ENCODE data around the gene TLR8. TPM values are rescaled to one million over a fixed set of nuclear protein-coding genes. Genes with fewer than 3 reads are reported as not detected.
"Not testable (repeated sequence)": the region's sequence is repeated elsewhere in the genome, so short reads cannot be mapped to it uniquely, and the experiment has no call there.

The TLR8 gene
- total RNA-seq, 2 experiments from 2014 or later, result 0.11 to 0.17 TPM

DNA sequence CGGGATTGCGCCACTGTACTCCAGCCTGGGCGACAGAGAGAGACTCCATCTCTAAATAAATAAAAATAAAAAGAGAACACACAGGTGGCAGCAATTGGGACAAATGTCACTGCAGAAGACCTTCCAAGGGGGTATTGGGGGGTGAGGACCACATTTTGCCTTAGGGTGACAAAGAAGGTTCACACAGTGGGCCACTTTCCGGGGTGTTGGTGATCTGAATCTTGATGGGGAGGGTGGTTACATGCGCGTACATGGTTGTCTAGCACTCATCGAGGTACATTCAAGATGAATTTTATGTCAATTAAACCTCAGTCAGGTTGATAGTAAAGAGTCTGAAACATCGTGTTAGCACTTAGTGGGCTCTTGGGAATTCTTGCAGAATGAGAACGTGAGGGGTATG, 48.0 kb downstream of the TLR8 start:
- no peaks in the 10 kb centered on the region for H3K36me3 Mint-ChIP-seq
- H3K27ac Mint-ChIP-seq, result peak overlapping the region; percentile 95
- no peaks in the 10 kb centered on the region for H3K9me3 Mint-ChIP-seq
- ATAC-seq (ENCODE audit: low read depth), result no peak
- H3K4me1 Mint-ChIP-seq, result peaks cover 53% of the 10 kb centered on the region
- POLR2A ChIA-PET, result interaction anchor here (0.6 to 16.4 kb wide), 9 partner anchors 18 to 137 kb away, joined by 3 to 942 read pairs (median 11); partner anchors contain the start of gene TMSB4X
- no peaks in the 10 kb centered on the region for H3K27me3 Mint-ChIP-seq
- peak overlapping the region; percentile 97 for H3K4me3 Mint-ChIP-seq
- no peak for DNase-seq

GRCh38 chrX:12954981-12955380, 48.6 kb downstream of the TLR8 start:
- POLR2A ChIA-PET, result interaction anchor here (0.9 to 16.4 kb wide), 8 partner anchors 18 to 137 kb away, joined by 3 to 942 read pairs (median 22); partner anchors contain the start of gene TMSB4X

DNA sequence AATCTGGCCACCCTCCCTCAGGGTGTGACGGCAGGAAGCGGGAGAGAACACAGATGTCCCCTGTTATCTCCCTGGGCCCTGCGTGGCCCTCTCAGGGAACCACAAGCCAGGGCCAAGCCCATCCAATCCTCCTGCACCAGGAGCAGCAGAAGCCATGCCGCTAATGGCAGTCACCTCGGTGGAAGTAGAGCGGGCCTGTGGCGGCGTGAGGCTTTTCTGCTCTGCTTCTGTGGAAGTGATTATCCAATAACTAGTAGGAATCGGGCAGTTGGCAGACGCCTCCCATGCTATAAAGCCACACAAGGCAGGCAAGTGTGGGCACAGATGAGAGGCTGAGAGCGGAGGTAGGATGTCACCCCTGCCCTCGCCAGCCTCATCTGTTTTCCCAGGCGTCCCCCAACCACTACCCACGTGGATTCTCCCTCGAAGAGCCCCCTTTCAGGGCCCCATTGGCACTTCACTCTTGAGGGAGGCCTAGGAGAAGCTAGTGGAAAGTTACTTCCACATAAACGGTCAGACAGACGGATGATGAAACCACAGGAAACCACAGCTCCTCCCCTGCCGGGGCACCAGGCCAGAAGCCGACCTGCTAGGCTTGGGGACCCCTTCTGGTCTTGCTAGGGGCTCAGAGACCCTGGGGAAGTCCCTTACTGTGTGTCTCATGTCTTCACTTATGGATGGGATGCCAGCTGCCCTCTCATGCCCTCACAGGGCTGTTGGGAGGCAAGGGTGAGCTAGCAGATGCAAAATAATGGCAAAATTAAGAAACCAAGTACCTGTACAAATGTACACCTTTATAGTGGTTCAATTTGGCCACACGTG, 49.7 kb downstream of the TLR8 start:
- peak; percentile 25 for ATAC-seq (ENCODE audit: low read depth)
- peak overlapping the region; percentile 97 for H3K4me3 Mint-ChIP-seq
- POLR2A ChIA-PET, result interaction anchor here (1.5 to 16.4 kb wide), 7 partner anchors 9 to 136 kb away, joined by 4 to 942 read pairs (median 26); partner anchors contain the start of gene TMSB4X
- peak; percentile 71 for DNase-seq
- H3K9me3 Mint-ChIP-seq, result no peaks in the 10 kb centered on the region
- peaks cover 56% of the 10 kb centered on the region for H3K4me1 Mint-ChIP-seq
- no peaks in the 10 kb centered on the region for H3K27me3 Mint-ChIP-seq
- H3K27ac Mint-ChIP-seq, result peak overlapping the region; percentile 97
- no peaks in the 10 kb centered on the region for H3K36me3 Mint-ChIP-seq

More at GRCh38 chrX:12954981-12955380, 48.6 kb downstream of the TLR8 start:
- H3K4me1 Mint-ChIP-seq, result peaks cover 53% of the 10 kb centered on the region
- H3K27me3 Mint-ChIP-seq, result no peaks in the 10 kb centered on the region
- no peaks in the 10 kb centered on the region for H3K36me3 Mint-ChIP-seq
- ATAC-seq (ENCODE audit: low read depth), result no peak
- no peaks in the 10 kb centered on the region for H3K9me3 Mint-ChIP-seq
- DNase-seq, result no peak
- H3K4me3 Mint-ChIP-seq, result peak overlapping the region; percentile 97
- H3K27ac Mint-ChIP-seq, result peak overlapping the region; percentile 95

DNA sequence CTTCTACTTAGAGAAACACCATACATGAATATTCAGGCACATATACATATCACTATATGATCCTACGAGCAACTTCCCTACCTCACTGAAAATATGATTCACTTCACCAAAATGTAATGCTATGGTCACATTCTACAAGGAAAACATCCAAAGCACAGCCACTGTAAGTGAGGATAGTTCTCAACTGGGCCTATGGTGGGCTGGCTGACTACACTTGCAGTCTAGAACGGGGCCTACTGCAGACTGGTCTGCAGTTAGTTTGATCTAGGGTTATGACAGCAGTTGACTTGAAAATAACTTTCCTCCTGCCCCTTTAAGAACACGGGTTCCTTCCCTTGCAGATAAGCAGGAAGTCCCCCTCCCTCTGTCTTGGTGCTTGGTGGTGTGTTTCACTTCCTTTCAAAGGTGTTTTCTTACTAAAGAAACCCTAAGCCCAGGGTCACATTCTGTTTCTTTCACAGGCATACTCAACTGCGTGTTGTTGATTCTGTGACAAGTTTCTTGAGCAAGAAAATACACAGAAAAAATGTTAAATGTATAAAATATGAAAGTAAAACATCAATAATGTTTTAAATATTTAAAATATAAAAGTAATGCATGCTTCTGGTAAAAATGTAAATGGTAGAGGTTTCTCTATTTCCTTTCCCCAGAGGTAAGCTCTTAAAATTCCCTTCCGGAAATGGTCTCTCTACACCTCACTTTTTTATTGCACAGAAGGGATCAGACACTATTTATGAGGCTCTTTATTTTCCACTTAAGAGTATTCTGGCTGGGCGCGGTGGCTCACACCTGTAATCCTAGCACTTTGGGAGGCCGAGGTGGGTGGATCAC, 50.5 kb downstream of the TLR8 start:
- no peaks in the 10 kb centered on the region for H3K27me3 Mint-ChIP-seq
- H3K4me3 Mint-ChIP-seq, result peak overlapping the region; percentile 97
- peaks cover 62% of the 10 kb centered on the region for H3K4me1 Mint-ChIP-seq
- POLR2A ChIA-PET, result interaction anchor here (1.3 to 16.4 kb wide), 10 partner anchors 10 to 135 kb away, joined by 3 to 942 read pairs (median 14); partner anchors contain the start of gene TMSB4X
- H3K36me3 Mint-ChIP-seq, result peaks cover 3% of the 10 kb centered on the region
- H3K27ac Mint-ChIP-seq, result peak overlapping the region; percentile 97
- peak; percentile 44 for DNase-seq
- ATAC-seq (ENCODE audit: low read depth), result peak; percentile 67
- no peaks in the 10 kb centered on the region for H3K9me3 Mint-ChIP-seq

DNA sequence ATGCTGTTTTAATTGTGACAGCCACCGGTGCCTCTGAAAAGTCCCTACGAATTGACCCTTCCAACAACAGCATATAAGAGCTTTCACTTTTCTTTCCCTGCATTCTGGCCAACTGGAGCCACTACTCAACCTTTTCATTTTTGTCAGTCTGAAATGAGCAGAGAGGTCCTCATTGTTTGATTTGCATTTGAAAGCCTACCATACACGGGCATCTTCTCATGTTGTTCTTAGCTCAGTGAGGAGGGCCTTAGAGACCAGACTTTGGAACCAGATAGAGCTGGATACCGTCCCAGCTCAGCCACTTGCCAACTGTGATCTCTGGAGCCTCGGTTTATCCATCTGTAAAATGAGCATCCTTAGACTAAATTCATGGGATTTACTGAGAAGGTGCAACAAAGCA, 51.6 kb downstream of the TLR8 start:
- DNase-seq (no peak), ATAC-seq (ENCODE audit: low read depth) (no peak)
- POLR2A ChIA-PET, result interaction anchor here (0.7 to 16.4 kb wide), 9 partner anchors 11 to 133 kb away, joined by 3 to 942 read pairs (median 9); partner anchors contain the start of gene TMSB4X
- H3K36me3 Mint-ChIP-seq, result peaks cover 3% of the 10 kb centered on the region
- H3K4me3 Mint-ChIP-seq, result peak overlapping the region; percentile 79
- no peaks in the 10 kb centered on the region for H3K27me3 Mint-ChIP-seq
- H3K9me3 Mint-ChIP-seq, result no peaks in the 10 kb centered on the region
- H3K4me1 Mint-ChIP-seq, result peaks cover 59% of the 10 kb centered on the region
- H3K27ac Mint-ChIP-seq, result peak overlapping the region; percentile 92

GRCh38 chrX:12958461-12958860, 52.0 kb downstream of the TLR8 start:
- peaks cover 55% of the 10 kb centered on the region for H3K4me1 Mint-ChIP-seq
- H3K27ac Mint-ChIP-seq, result peak overlapping the region; percentile 92
- no peaks in the 10 kb centered on the region for H3K9me3 Mint-ChIP-seq
- ATAC-seq (ENCODE audit: low read depth) (no peak), DNase-seq (no peak)
- no peaks in the 10 kb centered on the region for H3K27me3 Mint-ChIP-seq
- peak overlapping the region; percentile 79 for H3K4me3 Mint-ChIP-seq
- peaks cover 3% of the 10 kb centered on the region for H3K36me3 Mint-ChIP-seq
- POLR2A ChIA-PET, result interaction anchor here (0.7 to 16.4 kb wide), 9 partner anchors 11 to 132 kb away, joined by 3 to 942 read pairs (median 9); partner anchors contain the start of gene TMSB4X

DNA sequence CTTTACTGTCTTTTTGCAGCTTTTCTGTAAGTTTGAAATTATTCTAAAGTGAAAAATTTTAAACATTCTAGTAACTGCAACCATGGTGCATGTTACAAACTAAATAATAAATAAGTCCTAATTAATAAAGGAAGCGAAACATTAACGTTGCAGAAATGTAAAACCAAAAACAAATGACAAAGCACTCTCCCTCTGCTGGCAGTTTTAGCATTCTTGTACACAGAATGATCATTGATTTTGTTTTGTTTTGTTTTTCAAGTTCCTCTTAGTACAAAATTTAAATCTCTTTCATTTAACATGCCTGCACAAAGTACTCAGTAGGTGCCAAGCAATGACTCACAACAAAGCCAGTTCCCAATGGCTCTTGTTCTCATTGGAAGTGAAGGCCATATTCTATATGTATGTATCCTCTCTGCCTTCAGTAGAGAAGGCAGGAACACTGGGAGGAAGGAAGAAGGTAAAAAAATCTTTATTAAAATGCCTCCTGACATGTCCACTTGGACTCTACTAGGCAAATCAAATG, 54.8 kb downstream of the TLR8 start:
- H3K27me3 Mint-ChIP-seq, result no peaks in the 10 kb centered on the region
- no peak for DNase-seq
- H3K9me3 Mint-ChIP-seq, result no peaks in the 10 kb centered on the region
- peaks cover 6% of the 10 kb centered on the region for H3K36me3 Mint-ChIP-seq
- peak overlapping the region; percentile 71 for H3K4me3 Mint-ChIP-seq
- ATAC-seq (ENCODE audit: low read depth), result no peak
- H3K4me1 Mint-ChIP-seq, result peaks cover 48% of the 10 kb centered on the region
- peak overlapping the region; percentile 93 for H3K27ac Mint-ChIP-seq
- POLR2A ChIA-PET, result interaction anchor here (1.4 to 16.4 kb wide), 2 partner anchors 11 kb away, joined by 4 to 942 read pairs; partner anchors contain the start of gene TMSB4X

- Mint-ChIP-seq H3K36me3 (peaks cover 6% of the 10 kb centered on the region), H3K4me3 (peak overlapping the region; percentile 71), H3K4me1 (peaks cover 50% of the 10 kb centered on the region), H3K27me3 (no peaks in the 10 kb centered on the region), H3K9me3 (no peaks in the 10 kb centered on the region), H3K27ac (peak overlapping the region; percentile 93)
- POLR2A ChIA-PET, result interaction anchor here (16.4 kb wide), 1 partner anchor 11 kb away, joined by 942 read pairs; the partner anchor contains the start of gene TMSB4X
- ATAC-seq (ENCODE audit: low read depth), result no peak
- DNase-seq, result no peak
These were observed 55.7 kb downstream of the TLR8 start for GRCh38 chrX:12962041-12962504.

DNA sequence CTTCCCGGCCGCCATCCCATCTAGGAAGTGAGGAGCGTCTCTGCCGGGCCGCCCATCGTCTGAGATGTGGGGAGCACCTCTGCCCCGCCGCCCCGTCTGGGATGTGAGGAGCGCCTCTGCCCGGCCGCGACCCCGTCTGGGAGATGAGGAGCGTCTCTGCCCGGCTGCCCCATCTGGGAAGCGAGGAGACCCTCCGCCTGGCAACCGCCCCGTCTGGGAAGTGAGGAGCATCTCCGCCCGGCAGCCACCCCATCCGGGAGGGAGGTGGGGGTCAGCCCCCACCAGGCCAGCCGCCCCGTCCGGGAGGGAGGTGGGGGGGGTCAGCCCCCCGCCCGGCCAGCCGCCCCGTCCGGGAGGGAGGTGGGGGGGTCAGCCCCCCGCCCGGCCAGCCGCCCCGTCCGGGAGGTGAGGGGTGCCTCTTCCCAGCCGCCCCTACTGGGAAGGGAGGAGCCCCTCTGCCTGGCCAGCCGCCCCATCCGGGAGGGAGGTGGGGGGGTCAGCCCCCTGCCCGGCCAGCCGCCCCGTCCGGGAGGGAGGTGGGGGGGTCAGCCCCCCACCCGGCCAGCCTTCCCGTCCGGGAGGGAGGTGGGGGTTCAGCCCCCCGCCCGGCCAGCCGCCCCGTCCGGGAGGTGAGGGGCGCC, 56.9 kb downstream of the TLR8 start:
- ATAC-seq (ENCODE audit: low read depth); POLR2A ChIA-PET; H3K27me3 Mint-ChIP-seq; H3K9me3 Mint-ChIP-seq; DNase-seq; H3K36me3 Mint-ChIP-seq; H3K4me3 Mint-ChIP-seq; H3K27ac Mint-ChIP-seq: not testable (repeated sequence)
- H3K4me1 Mint-ChIP-seq, result peaks cover 50% of the 10 kb centered on the region

GRCh38 chrX:12965131-12965940, 58.9 kb downstream of the TLR8 start:
- ATAC-seq (ENCODE audit: low read depth) (no peak), DNase-seq (no peak)
- Mint-ChIP-seq H3K27me3 (no peaks in the 10 kb centered on the region), H3K36me3 (peaks cover 6% of the 10 kb centered on the region), H3K27ac (peak overlapping the region; percentile 45), H3K9me3 (no peaks in the 10 kb centered on the region), H3K4me3 (no peak overlapping the region), H3K4me1 (peaks cover 49% of the 10 kb centered on the region)
- POLR2A ChIA-PET, result interaction anchor here (1.0 to 16.4 kb wide), 4 partner anchors 9 to 126 kb away, joined by 3 to 942 read pairs (median 6); partner anchors contain the start of gene TMSB4X

GRCh38 chrX:12966151-12966550, 59.7 kb downstream of the TLR8 start:
- ATAC-seq (ENCODE audit: low read depth) (no peak), DNase-seq (no peak)
- Mint-ChIP-seq H3K27ac (peak overlapping the region; percentile 93), H3K9me3 (no peaks in the 10 kb centered on the region), H3K4me3 (peak overlapping the region; percentile 85), H3K36me3 (peaks cover 6% of the 10 kb centered on the region), H3K27me3 (no peaks in the 10 kb centered on the region), H3K4me1 (peaks cover 51% of the 10 kb centered on the region)
- POLR2A ChIA-PET, result interaction anchor here (1.0 to 20.9 kb wide), 5 partner anchors 8 to 121 kb away, joined by 3 to 942 read pairs (median 65); partner anchors contain the start of gene TMSB4X

Data from activated naive CD8-positive, alpha-beta T cell treated with anti-CD3 and anti-CD28 coated beads, Interleukin-2, amount 10 ng/mL, durations not matched to agents 7 days and 5 days (primary cell).